GM21528 (cell line): Measurements from ENCODE around the gene IQSEC1.

Experiments used
- ATAC-seq: cut with Tn5 transposase; IDR thresholded peaks from one replicate; pipeline ENCODE4 v1.9.1; 2021; ENCODE audit warnings: mild to moderate bottlenecking, moderate library complexity; ENCODE audit not compliant: unreplicated experiment, low FRiP score

The IQSEC1 gene

GRCh38 chr3:13052191-13052820 is 20.9 kb downstream of the IQSEC1 start:
- no peak for ATAC-seq

- ATAC-seq, result no peak
These were observed 21.6 kb downstream of the IQSEC1 start for GRCh38 chr3:13051581-13051980.

GRCh38 chr3:13051066-13051465 is 22.2 kb downstream of the IQSEC1 start:
- no peak for ATAC-seq

GRCh38 chr3:13050446-13050845 is 22.8 kb downstream of the IQSEC1 start:
- ATAC-seq, result no peak

DNA sequence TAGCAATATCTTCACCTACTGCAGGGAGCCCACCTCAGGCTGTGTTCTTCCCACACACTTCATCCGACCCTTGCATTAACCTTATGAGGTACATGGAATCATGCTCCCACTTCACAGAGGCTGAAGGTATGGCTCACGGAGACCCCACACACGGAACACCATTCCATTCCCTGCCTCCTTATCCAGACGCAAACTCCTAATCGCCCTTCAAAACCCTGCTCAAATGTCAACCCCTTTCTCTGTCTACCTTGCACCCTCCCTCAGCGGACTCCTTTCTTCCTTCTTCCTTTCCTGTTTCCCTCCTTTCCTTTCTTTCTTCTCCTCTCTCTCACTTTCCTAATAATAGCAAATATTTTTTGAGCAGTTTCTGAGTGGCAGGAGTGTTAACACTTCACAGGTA is 23.8 kb downstream of the IQSEC1 start:
- ATAC-seq, result no peak

DNA sequence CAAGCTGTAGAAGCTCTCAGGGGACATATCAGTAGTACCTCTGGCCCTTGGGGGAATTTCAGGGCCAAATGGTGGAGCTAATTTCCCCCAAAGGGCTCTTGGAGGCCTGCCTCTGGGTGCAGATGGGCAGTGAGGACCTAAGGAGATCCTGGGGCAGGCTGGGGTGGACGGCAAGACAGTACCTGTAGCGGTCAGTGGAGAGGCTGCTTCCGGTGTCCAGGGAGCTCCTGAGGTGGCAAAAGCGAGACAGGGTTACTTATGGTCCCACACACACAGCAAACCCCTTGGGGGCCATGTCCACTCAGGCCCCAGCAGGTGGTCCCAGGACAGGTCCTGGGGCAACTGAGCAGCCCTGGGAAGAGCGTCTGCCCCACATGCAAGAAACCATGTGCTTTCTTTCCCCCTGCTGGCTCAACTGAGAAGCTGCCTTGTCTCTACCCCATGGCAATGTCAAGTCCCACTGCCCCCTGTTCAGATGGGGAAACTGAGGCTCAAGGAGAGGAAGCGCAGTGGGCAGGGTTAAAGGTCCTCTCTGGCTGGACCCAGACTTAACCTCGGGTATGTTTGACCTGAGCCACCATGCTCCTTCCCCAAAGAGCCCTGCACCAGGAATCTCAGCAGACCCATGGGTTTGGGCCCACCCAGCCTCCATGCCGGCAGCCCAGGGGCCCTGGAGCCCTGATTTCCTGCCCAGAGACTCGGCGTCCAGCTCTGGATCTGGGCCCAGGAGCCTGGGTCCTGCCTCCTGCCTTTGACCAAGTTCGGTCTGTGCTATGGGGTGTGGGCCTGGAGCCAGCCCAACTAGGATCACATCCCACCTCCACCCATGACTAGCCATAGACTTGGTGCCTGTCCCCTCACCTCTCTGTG is 25.7 kb downstream of the IQSEC1 start:
- ATAC-seq, result no peak

DNA sequence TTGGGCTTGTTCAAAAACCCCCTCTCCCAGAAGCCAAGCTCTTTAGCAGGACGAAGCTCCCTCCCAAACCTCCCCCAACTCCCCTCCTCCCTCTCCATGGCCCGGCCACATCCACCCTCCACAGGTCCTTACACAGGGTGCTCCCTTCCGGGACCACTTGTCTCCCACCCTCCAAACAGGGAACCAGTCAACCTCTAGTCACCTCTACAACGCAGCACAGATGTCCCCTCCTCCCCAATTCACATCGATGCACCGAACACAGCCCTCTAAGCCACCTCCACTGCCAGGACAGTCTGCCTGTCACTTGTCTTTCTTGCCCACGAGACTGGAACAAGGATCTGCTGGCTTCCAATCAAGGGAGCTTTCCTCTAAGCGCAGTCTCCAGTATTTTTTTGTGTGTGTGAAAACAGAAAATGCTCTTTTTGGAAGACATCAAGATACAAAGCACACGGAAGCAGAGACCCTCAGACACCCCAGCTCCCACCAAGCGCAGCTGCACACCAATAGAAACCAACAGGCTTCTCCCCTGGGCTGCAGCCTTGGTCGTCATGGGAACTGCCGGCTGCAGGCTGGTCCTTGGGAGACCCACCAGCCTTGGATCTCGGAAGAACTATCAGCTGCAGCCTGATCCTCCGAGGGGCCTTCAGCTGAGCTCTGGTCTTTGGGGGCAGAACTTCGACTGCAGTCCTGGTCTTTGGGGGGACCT is 26.5 kb downstream of the IQSEC1 start:
- peak; percentile 32 for ATAC-seq

DNA sequence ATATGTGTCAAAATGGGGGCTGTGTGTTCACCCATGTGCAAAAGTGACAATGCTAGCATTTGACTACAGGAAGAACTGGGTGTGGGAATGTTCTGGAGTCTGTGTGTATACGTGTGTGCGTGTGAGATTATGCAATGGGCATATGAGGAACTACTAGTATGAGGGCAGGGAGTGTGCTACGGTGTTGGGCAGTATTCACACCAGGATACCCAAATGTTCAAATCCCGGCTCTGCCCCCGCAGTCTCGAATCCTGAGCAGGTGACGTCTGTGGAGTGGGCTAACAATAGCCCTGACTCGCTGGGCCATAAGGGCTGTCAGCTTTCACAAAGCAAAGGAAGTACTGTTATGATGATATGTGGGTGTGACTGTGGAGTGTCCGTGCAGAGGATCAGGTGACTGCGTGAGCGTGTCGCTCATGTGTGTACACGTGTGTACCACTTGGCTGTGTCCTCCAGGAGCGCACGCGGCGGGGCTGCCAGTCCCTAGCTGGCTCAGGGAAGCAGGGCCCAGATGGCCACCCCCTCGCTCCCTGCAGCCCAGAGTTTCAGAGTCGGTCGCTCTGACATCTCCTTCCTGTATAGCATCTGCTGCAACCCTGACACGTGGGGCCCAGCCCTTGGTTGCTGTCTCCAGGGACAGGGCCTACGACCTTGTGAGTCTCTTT is 27.2 kb downstream of the IQSEC1 start:
- peak; percentile 80 for ATAC-seq

- ATAC-seq, result peak; percentile 10
These were observed 27.9 kb downstream of the IQSEC1 start for GRCh38 chr3:13045241-13045903.

DNA sequence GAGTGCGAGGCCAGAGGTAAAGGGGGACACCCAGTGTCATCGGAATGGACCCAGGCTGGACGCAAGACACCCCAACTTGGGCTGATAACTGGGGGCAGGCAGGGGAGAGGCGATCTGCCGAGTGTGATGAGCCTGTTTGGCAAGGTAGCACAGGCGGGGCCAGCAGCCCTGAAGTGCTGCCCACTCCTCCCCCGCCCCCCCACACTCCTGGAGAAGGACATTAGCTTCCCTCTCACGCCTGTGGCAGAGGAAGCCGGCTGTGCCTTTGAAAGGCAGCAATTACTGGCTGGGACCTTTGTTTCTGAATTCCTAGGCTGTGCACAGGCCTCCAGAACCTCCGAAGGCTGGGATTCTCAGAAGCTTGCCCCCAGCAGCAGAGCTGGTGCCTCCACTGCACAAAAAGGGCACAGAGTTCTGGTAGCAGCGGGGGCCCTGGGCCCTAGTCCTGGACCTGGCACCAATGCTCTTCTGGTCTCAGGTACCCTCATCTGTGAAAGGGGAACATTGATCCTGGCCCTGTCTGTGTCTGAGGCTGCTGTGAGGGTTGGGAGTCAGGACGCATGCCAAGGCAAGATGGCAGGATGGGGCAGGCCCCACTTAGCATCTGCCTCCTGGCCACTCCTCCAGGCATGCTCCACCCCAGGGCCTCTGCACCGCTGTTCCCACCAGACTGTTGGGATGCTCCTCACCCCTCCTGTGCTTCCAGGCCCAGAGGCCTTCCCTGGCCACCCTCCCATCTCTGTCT is 28.6 kb downstream of the IQSEC1 start:
- ATAC-seq, result no peak

- ATAC-seq, result no peak
These were observed 29.6 kb downstream of the IQSEC1 start for GRCh38 chr3:13043656-13044055.

DNA sequence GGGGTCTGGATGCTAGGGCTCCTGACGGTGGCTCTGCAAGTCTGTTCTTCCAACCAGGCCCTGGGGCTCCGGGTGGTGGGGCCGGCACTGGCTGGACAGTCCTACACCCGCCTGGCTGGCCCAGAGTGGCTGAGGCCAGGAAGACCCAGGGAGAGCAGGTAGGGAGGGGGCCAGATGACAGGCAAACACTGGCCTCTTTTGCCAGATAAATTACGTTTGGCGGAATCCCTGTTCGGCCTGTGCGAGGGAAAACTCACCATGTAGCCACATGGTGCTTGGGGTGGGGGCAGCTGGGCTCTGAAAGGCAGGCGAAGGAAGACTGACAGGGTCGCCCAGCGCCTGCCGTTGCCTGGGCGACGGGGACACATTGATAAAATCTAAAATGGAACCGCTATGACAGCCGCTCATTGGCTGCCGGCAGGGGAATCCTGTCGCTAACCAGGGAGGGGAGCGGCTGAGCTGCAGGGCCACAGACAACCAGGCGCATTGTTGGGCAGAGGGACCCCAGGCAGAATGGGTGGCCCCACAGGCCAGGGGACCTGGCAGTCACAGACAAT is 30.4 kb downstream of the IQSEC1 start:
- no peak for ATAC-seq

DNA sequence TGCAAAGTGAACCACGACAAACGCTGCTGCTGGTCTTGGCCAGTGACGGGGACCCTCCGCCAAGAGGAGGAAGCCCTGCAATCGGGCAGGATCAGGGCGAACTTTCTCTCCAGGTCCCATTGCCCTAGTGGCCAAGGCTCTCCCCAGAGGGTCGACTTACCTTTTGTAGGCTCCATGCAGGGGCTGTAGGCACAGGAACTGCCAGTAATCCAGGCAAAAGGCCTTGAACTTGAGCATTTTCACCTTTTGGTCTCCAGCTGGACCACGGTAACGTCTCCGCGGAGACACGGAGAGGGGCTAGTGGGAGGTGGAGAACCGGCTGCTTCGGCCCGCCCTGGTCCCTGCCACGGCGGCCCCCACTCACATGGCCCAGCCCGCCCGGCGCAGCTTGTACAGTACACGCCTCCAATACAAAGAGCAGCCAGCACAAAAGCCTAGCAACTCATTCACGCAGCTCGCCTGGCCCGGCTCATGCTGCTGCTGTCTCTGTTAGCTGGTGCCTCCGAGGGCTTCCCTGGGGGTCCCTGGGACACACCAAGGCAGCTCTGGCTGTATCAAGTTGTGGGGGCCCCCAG is 31.0 kb downstream of the IQSEC1 start:
- ATAC-seq, result no peak

GRCh38 chr3:13041113-13041776 is 32.0 kb downstream of the IQSEC1 start:
- no peak for ATAC-seq

DNA sequence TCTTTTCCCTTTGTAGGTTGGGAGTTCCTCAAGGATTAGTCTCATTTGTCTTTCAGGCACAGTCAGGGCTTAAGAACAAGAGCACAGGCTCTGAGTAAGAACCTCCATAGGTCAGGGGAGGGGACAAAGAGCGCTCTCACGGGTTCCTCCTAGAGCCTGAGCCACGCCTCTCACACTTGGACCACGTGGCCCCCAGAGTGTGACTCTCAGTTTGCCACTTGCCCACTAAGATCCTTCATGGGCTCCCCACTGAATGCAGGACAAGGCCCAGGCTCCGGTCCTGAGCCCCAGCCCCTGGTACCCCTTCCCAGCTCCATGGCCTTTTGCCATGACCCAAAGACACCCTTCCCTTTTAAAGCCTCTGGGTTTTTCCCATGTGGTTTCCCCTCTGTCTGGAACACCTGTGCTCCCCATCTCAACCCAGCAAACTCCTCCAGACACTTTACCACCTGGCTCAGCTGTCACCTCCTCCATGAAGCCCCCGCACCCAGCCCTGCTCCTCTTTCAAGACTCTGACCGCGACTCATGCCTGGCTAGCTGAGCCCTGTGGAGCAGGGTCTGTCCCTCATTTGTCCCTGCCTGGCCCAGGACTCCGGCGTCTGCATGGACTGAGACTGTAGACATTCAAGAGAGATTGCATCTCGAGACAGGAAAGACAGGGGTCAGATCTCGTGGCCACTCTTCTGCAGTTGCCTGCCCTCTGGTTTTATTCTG is 32.7 kb downstream of the IQSEC1 start:
- peak; percentile 79 for ATAC-seq

- no peak for ATAC-seq
These were observed 33.9 kb downstream of the IQSEC1 start for GRCh38 chr3:13039213-13039896.

DNA sequence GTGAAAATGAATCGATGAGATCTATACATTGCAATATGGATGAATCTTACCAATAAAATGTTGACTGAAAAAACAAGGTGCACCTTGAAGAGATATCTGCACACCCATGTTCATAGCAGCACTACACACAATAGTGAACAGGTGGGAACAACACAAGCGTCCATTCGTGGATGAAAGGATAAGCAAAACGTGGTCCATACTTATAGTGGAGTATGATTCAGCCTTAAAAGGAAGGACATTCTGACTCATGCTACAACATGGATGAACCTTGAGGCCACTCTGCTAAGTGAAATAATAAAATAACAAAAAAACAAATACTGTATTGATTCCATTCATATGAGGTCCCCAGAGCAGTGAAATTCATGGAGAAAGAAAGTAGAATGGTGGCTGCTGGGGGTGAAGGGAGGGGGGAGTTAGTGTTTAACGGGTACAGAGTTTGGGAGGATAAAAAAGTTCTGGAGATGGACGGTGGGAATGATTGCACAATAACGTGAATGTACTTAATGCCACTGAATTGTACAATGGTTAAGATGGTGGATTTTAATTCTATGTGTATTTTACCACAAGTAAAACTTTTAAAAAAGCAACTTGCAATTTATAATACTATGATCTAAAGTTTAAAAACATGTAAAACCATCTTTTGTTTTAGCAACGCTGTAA is 35.6 kb downstream of the IQSEC1 start:
- no peak for ATAC-seq
